HL-60 (cell line): Measurements from ENCODE around the gene GOLGA3.
"Not testable (repeated sequence)": the region's sequence is repeated elsewhere in the genome, so short reads cannot be mapped to it uniquely, and the experiment has no call there.

Source experiments
- DNase-seq, 2 experiments: peaks; one replicate each; pipeline ENCODE4 v3.0.0-alpha.2; 2010 to 2020; ENCODE audit warnings: low read depth in 1 of 2, low spot score in 1 of 2
- H3K27ac ChIP-seq: fragments of 250-450 bp; sonication (Bioruptor Pico); replicated peaks from 2 replicates; pipeline ENCODE4 v1.5.1; 2020; ENCODE audit warnings: mild to moderate bottlenecking, moderate library complexity
- H3K27me3 ChIP-seq: fragments of 250-450 bp; sonication (Bioruptor Pico); 2 replicates; pipeline ENCODE4 v1.5.1; 2021; ENCODE audit warnings: mild to moderate bottlenecking, moderate library complexity; ENCODE audit not compliant: insufficient read depth, poor library complexity, severe bottlenecking
- H3K4me3 ChIP-seq: replicated peaks from 2 replicates; pipeline ENCODE4 v1.5.1; 2011; ENCODE audit warnings: mild to moderate bottlenecking, control low read depth, low read length; ENCODE audit not compliant: insufficient read depth
- GABPA ChIP-seq: IDR thresholded peaks from 2 replicates; pipeline ENCODE4 v1.6.1; 2012; ENCODE audit warnings: low read depth
- POLR2AphosphoS5 ChIP-seq: IDR thresholded peaks from 2 replicates; pipeline ENCODE4 v1.6.1; 2012; ENCODE audit warnings: low read depth
- REST ChIP-seq: IDR thresholded peaks from 2 replicates; pipeline ENCODE4 v1.6.1; 2012; ENCODE audit warnings: low read depth; ENCODE audit not compliant: insufficient replicate concordance
- SPI1 ChIP-seq: IDR thresholded peaks from 2 replicates; pipeline ENCODE4 v1.6.1; 2012; ENCODE audit warnings: low read depth, mild to moderate bottlenecking, borderline replicate concordance
- TF ChIP-seq, protein P1 (sequence below): IDR thresholded peaks from one replicate; pipeline ENCODE4 v1.5.1; 2011; ENCODE audit warnings: low read length, control low read depth, inconsistent platforms; ENCODE audit not compliant: insufficient read depth

GOLGA3 gene

DNA sequence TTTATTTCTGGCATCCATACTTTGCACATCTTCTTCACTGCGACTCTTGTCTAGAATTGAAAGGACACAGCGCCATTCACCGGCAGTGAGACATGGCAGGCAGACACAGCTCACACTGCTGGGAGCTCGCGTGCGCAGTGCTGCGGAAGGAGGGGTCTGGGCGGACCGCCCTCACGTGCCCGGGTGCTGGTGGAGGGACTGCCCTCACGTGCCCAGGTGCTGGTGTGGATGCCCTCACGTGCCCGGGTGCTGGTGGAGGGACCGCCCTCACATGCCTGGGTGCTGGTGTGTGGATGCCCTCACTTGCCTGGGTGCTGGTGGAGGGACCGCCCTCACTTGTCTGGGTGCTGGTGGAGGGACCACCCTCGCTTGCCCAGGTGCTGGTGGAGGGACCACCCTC lies 27.9 kb upstream of the GOLGA3 start:
- no peak overlapping the region for H3K27ac ChIP-seq
- no peak overlapping the region for H3K4me3 ChIP-seq
- no peak for DNase-seq
- no peak for TF ChIP-seq REST
- TF ChIP-seq SPI1, result no peak
- TF ChIP-seq, protein P1, sequence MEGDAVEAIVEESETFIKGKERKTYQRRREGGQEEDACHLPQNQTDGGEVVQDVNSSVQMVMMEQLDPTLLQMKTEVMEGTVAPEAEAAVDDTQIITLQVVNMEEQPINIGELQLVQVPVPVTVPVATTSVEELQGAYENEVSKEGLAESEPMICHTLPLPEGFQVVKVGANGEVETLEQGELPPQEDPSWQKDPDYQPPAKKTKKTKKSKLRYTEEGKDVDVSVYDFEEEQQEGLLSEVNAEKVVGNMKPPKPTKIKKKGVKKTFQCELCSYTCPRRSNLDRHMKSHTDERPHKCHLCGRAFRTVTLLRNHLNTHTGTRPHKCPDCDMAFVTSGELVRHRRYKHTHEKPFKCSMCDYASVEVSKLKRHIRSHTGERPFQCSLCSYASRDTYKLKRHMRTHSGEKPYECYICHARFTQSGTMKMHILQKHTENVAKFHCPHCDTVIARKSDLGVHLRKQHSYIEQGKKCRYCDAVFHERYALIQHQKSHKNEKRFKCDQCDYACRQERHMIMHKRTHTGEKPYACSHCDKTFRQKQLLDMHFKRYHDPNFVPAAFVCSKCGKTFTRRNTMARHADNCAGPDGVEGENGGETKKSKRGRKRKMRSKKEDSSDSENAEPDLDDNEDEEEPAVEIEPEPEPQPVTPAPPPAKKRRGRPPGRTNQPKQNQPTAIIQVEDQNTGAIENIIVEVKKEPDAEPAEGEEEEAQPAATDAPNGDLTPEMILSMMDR, result no peak
- no peak for TF ChIP-seq GABPA
- TF ChIP-seq POLR2AphosphoS5, result no peak
- H3K27me3 ChIP-seq, result no peaks in the 10 kb centered on the region

GRCh38 chr12:132855211-132855610 lies 26.5 kb upstream of the GOLGA3 start:
- DNase-seq, H3K27me3 ChIP-seq, H3K4me3 ChIP-seq, H3K27ac ChIP-seq: not testable (repeated sequence)

DNA sequence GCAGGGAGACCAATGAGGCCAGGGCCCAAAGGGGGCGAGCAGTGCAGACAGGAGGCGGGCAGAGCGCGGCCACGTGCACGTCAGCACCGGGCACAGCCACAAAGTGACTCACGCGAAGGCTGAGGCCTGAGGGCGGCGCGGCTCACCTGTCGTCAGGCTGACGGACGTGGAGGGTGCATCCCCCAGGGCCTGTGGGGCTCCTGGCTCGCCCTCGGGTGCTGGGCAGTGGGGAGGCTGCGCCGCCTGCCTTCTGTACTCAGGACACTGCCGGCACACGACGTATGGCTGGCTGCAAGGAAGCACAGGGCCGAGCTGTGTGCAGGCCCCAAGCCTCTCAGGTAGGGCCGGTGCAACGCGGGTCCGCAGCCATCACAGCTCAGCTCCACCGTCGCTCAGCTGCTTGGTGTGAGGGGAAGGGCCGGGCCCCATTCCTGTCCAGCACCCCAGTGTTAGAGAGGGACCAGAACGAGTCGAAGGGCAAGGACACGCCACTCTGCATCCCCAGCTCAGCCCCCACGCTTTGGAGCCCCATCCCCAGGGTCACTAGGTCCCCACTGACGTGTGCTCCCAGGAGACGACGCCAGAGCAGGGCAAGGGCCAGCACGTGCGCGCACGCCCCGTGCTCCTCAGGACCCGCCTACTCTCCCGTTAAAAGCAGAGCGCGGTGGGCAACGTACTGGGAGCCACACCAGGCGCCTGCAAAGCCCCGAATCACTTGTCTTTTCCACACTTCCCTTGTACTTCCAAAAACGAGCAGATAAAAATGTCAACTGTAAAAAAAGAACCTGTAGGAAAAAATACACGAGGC lies 24.8 kb upstream of the GOLGA3 start:
- TF ChIP-seq REST (no peak), SPI1 (no peak), POLR2AphosphoS5 (no peak), GABPA (no peak)
- TF ChIP-seq, protein P1, result no peak
- Histone ChIP-seq H3K27me3 (no peaks in the 10 kb centered on the region), H3K4me3 (no peak overlapping the region), H3K27ac (no peak overlapping the region)
- no peak for DNase-seq

GRCh38 chr12:132852496-132852895 lies 23.8 kb upstream of the GOLGA3 start:
- Histone ChIP-seq H3K4me3 (no peak overlapping the region), H3K27me3 (no peaks in the 10 kb centered on the region)
- no peak for TF ChIP-seq REST
- no peak for TF ChIP-seq POLR2AphosphoS5
- no peak for TF ChIP-seq SPI1
- TF ChIP-seq GABPA, result no peak
- TF ChIP-seq, protein P1, result no peak

More at GRCh38 chr12:132852496-132852895, 23.8 kb upstream of the GOLGA3 start:
- no peak overlapping the region for H3K27ac ChIP-seq
- DNase-seq, result no peak
